ENCODE measurements around the gene ALKBH7. TPM values are rescaled to one million over a fixed set of nuclear protein-coding genes. Genes with fewer than 3 reads are reported as not detected.

Gene ALKBH7
- total RNA-seq, 1 experiment from 2014 or later, result 95.7 TPM

DNA sequence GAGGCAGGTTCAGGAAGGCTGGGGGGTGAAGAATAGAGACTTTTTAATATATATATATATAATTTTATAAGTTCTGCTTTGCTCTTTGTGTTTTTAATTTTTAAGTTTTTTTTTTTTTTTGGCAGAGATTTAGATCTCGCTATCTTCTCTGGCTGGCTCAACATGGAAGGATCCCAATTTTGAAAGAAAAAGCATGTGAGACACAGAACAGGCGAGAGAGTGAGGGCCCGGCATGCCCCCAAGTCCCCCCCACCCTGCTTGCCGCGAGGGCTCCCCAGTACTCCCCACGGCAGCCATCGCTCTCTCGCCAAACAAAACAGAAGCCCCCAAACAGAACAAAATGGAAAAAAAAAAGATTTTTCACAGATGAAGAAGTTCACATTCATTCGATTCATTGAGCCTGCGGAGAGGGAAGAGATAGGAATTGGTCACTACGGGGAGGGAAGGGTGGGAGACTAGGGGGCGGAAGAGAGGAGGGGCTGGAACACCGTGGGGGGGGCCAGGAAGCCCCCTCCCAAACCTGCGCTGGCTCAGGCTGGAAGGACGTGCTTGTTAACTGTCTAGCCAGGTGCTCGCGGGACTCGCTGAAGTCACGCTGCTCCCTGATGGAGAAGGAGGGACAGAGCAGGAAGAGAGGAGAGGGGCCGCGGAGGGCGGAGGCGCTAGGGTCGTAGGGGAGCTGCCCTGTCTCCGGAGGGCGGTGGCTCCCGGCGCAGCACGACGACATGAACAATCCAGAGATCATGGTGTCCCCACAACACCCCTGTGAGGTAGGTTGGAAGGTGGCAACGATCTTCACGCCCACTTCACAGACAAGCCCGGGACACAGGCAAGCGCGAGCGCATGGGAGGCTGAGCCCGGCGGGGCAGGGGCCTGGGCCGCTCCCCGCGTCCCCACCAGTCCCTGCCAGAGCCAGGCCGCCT is 41.4 kb downstream of the ALKBH7 start:
- Histone ChIP-seq H3K9ac (ENCODE audit: low read length) (no peak overlapping the region), H4K20me1 (ENCODE audit: insufficient read depth, low read depth, low read length) (peaks cover 21% of the 10 kb centered on the region; the same call in 1 of the 2 replicates), H3K36me3 (ENCODE audit: insufficient read depth, low read length) (peaks cover 8% of the 10 kb centered on the region), H3K9me2 (replicated peaks; ENCODE audit: insufficient read depth, low read length) (no peaks in the 10 kb centered on the region), H3K4me1 (ENCODE audit: low read length) (no peaks in the 10 kb centered on the region), H2AFZ (ENCODE audit: low read length) (no peak overlapping the region), H3K27me3 (ENCODE audit: low read length) (no peaks in the 10 kb centered on the region), H3K4me2 (ENCODE audit: low read depth, low read length, poor library complexity, severe bottlenecking) (no peak overlapping the region), H3K9me3 (ENCODE audit: low read length) (no peaks in the 10 kb centered on the region), H3K27ac (ENCODE audit: low read length) (no peak overlapping the region), H3K4me3 (ENCODE audit: low read length) (no peak overlapping the region), H3K79me2 (ENCODE audit: low read length) (no peaks in the 10 kb centered on the region)
- peak; percentile 35 for DNase-seq

DNA sequence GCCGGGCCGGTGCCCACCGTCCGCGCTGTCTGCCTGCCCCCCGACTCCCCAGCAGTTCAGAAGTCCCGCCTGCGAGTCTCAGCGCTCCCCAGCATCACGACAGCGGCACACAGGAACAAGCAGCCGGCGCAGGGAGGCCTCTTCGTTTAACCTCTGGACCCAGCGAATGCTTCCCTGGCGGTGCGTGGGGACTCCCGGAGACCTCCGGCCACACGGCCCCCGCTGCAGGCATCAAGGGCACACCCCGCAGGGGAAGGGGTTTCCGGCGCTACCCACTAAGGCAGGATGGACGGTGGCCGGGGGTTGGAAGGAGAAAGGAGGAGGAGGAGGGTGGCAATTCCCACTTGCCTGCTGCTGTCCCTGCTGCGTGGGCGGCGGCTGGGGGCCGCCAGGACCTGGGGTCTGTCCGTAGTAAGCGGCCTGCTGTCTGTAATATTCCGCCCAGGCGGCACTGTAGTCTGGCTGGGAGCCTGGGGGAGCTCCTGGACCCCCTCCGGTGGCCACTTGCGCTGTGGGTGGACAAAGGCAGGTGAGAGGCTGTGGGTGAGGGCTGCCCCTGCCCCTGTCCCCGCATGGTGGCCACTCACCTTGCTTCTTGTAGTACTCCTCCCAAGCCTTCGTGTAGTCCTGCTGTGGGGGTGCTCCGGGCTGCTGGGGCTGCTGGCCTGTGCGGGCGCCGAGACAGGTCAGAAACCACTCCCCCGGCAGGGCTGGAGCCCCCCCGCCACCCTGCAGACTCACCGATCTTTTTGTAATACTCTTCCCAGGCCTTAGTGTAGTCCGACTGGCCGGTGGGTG is 42.4 kb downstream of the ALKBH7 start:
- no peak overlapping the region for H3K4me3 ChIP-seq (ENCODE audit: low read length)
- no peaks in the 10 kb centered on the region for H3K27me3 ChIP-seq (ENCODE audit: low read length)
- H4K20me1 ChIP-seq (ENCODE audit: insufficient read depth, low read depth, low read length), result peaks cover 31% of the 10 kb centered on the region
- no peaks in the 10 kb centered on the region for H3K9me3 ChIP-seq (ENCODE audit: low read length)
- no peaks in the 10 kb centered on the region for H3K4me1 ChIP-seq (ENCODE audit: low read length)
- no peak overlapping the region for H3K27ac ChIP-seq (ENCODE audit: low read length)
- H2AFZ ChIP-seq (ENCODE audit: low read length), result no peak overlapping the region
- no peak overlapping the region for H3K9ac ChIP-seq (ENCODE audit: low read length)
- H3K36me3 ChIP-seq (ENCODE audit: insufficient read depth, low read length), result peaks cover 16% of the 10 kb centered on the region
- no peak overlapping the region for H3K4me2 ChIP-seq (ENCODE audit: low read depth, low read length, poor library complexity, severe bottlenecking)
- no peaks in the 10 kb centered on the region for H3K9me2 ChIP-seq (replicated peaks; ENCODE audit: insufficient read depth, low read length)
- peak; percentile 34 for DNase-seq
- H3K79me2 ChIP-seq (ENCODE audit: low read length), result peaks cover 4% of the 10 kb centered on the region

DNA sequence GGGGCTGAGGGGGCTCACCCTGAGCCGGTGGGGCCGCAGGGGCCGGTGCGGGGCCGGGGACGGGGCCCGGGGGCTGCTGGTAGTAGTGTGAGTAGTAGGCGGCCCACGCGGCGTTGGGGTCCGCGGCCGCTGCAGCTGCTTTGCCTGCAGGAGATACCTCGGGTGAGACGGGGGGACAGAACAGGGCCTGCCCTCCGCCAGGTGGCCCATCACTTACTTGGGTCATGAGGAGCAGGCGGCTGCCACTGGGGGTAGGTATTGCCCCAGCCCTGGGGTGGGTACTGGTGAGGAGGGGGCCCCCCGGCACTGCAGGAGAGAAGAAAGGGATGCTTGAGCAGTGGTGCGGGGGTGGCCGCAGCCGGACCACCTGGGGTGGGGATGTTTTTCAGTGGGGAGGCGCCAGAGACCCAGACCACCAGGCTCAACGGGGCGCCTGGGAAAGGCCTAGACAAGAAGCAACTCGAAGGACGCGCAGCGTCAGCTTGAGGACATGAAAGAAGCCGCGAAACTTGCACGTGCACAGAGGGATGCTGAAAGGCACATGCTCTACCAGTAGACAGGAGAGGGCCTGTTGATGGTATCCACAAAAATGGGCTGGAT is 43.1 kb downstream of the ALKBH7 start:
- Histone ChIP-seq H3K79me2 (ENCODE audit: low read length) (peaks cover 11% of the 10 kb centered on the region), H3K9me3 (ENCODE audit: low read length) (no peaks in the 10 kb centered on the region), H3K27me3 (ENCODE audit: low read length) (no peaks in the 10 kb centered on the region), H3K4me2 (ENCODE audit: low read depth, low read length, poor library complexity, severe bottlenecking) (no peak overlapping the region), H3K4me1 (ENCODE audit: low read length) (no peaks in the 10 kb centered on the region), H3K27ac (ENCODE audit: low read length) (no peak overlapping the region), H4K20me1 (ENCODE audit: insufficient read depth, low read depth, low read length) (peaks cover 38% of the 10 kb centered on the region), H3K36me3 (ENCODE audit: insufficient read depth, low read length) (peaks cover 21% of the 10 kb centered on the region), H3K9me2 (replicated peaks; ENCODE audit: insufficient read depth, low read length) (no peaks in the 10 kb centered on the region), H2AFZ (ENCODE audit: low read length) (no peak overlapping the region), H3K4me3 (ENCODE audit: low read length) (no peak overlapping the region), H3K9ac (ENCODE audit: low read length) (no peak overlapping the region)
- peak; percentile 39 for DNase-seq

- Histone ChIP-seq H3K4me2 (ENCODE audit: low read depth, low read length, poor library complexity, severe bottlenecking) (no peak overlapping the region), H3K4me3 (ENCODE audit: low read length) (no peak overlapping the region), H3K9ac (ENCODE audit: low read length) (no peak overlapping the region), H4K20me1 (ENCODE audit: insufficient read depth, low read depth, low read length) (peaks cover 49% of the 10 kb centered on the region), H3K27me3 (ENCODE audit: low read length) (no peaks in the 10 kb centered on the region), H2AFZ (ENCODE audit: low read length) (no peak overlapping the region), H3K79me2 (ENCODE audit: low read length) (peaks cover 22% of the 10 kb centered on the region), H3K4me1 (ENCODE audit: low read length) (no peaks in the 10 kb centered on the region), H3K36me3 (ENCODE audit: insufficient read depth, low read length) (peaks cover 27% of the 10 kb centered on the region), H3K9me3 (ENCODE audit: low read length) (no peaks in the 10 kb centered on the region), H3K27ac (ENCODE audit: low read length) (no peak overlapping the region), H3K9me2 (replicated peaks; ENCODE audit: insufficient read depth, low read length) (no peaks in the 10 kb centered on the region)
- DNase-seq, result peak; percentile 36
Observed at GRCh38 chr19:6416658-6417405, 44.2 kb downstream of the ALKBH7 start.

- Histone ChIP-seq H3K4me3 (ENCODE audit: low read length) (no peak overlapping the region), H3K4me2 (ENCODE audit: low read depth, low read length, poor library complexity, severe bottlenecking) (no peak overlapping the region), H3K9me2 (replicated peaks; ENCODE audit: insufficient read depth, low read length) (no peaks in the 10 kb centered on the region), H3K36me3 (ENCODE audit: insufficient read depth, low read length) (peaks cover 38% of the 10 kb centered on the region), H3K27ac (ENCODE audit: low read length) (no peak overlapping the region), H4K20me1 (ENCODE audit: insufficient read depth, low read depth, low read length) (peaks cover 56% of the 10 kb centered on the region), H3K27me3 (ENCODE audit: low read length) (no peaks in the 10 kb centered on the region), H3K9me3 (ENCODE audit: low read length) (no peaks in the 10 kb centered on the region), H3K79me2 (ENCODE audit: low read length) (peaks cover 33% of the 10 kb centered on the region), H3K9ac (ENCODE audit: low read length) (no peak overlapping the region), H2AFZ (ENCODE audit: low read length) (no peak overlapping the region), H3K4me1 (ENCODE audit: low read length) (peaks cover 7% of the 10 kb centered on the region)
- DNase-seq, result peak; percentile 38
Observed at GRCh38 chr19:6417713-6418561, 45.3 kb downstream of the ALKBH7 start.

GRCh38 chr19:6418562-6418932 is 46.0 kb downstream of the ALKBH7 start:
- H3K4me3 ChIP-seq (ENCODE audit: low read length), result no peak overlapping the region
- H3K79me2 ChIP-seq (ENCODE audit: low read length), result peaks cover 39% of the 10 kb centered on the region
- H3K9me2 ChIP-seq (replicated peaks; ENCODE audit: insufficient read depth, low read length), result no peaks in the 10 kb centered on the region
- DNase-seq, result peak; percentile 21
- no peak overlapping the region for H3K9ac ChIP-seq (ENCODE audit: low read length)
- H3K27ac ChIP-seq (ENCODE audit: low read length), result no peak overlapping the region
- peaks cover 13% of the 10 kb centered on the region for H3K4me1 ChIP-seq (ENCODE audit: low read length)
- H3K36me3 ChIP-seq (ENCODE audit: insufficient read depth, low read length), result peaks cover 40% of the 10 kb centered on the region
- H3K4me2 ChIP-seq (ENCODE audit: low read depth, low read length, poor library complexity, severe bottlenecking), result no peak overlapping the region
- peaks cover 62% of the 10 kb centered on the region for H4K20me1 ChIP-seq (ENCODE audit: insufficient read depth, low read depth, low read length)
- H3K27me3 ChIP-seq (ENCODE audit: low read length), result no peaks in the 10 kb centered on the region
- no peak overlapping the region for H2AFZ ChIP-seq (ENCODE audit: low read length)
- no peaks in the 10 kb centered on the region for H3K9me3 ChIP-seq (ENCODE audit: low read length)
